ENCODE measurements around the gene CABP4. TPM values are rescaled to one million over a fixed set of nuclear protein-coding genes. Genes with fewer than 3 reads are reported as not detected.

CABP4 gene
- total RNA-seq, 1 donor from 2014 or later = 0.17 TPM

DNA sequence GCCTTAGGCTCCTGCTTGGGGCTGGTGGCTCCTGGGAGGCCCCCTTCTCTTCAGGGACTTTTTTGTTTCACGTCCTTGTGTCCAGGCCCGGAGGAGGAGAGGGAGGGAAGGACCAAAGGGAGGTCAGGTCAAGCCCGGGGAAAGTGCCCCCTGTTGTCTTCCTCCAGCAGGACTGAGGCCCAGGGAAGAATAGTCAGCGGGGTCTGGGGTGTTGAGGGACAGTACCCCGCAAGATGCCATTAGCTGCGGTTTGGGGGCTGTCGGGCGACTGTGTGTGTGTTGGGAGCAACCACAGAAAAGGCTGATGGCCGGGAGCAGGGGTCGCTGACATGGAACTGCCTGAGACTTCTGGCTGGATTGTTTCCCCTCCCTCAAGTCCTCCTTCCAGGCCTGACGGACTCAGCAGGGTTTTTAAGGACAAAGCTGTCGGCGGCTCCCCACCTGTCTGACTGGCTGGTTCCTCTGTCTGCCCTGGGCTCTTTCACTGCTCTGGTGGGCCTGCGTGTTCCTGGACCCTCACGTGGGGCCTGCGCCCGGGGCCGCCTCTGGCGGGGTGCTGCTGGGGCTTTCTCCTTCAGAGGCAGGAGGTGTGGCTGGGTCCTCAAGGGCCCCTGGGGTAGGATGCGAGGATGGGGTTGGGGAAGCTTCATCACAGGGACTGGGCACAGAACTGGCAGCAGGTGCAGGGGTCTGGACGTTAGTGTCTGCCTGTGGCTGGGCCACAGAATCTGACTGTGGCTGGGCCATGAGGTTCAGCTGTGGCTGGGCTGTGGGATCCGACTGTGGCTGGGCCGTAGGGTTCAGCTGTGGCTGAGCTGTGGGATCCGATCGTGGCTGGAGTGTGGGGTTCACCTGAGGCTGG lies 4.1 kb upstream of the CABP4 start:
- H3K36me3 ChIP-seq (ENCODE audit: control insufficient read depth, insufficient read depth, low read length) = no peaks in the 10 kb centered on the region
- H3K4me3 ChIP-seq (ENCODE audit: low read depth, low read length) = no peak overlapping the region
- TF ChIP-seq, protein P1, sequence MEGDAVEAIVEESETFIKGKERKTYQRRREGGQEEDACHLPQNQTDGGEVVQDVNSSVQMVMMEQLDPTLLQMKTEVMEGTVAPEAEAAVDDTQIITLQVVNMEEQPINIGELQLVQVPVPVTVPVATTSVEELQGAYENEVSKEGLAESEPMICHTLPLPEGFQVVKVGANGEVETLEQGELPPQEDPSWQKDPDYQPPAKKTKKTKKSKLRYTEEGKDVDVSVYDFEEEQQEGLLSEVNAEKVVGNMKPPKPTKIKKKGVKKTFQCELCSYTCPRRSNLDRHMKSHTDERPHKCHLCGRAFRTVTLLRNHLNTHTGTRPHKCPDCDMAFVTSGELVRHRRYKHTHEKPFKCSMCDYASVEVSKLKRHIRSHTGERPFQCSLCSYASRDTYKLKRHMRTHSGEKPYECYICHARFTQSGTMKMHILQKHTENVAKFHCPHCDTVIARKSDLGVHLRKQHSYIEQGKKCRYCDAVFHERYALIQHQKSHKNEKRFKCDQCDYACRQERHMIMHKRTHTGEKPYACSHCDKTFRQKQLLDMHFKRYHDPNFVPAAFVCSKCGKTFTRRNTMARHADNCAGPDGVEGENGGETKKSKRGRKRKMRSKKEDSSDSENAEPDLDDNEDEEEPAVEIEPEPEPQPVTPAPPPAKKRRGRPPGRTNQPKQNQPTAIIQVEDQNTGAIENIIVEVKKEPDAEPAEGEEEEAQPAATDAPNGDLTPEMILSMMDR (IDR thresholded peaks at IDR 0.05; ENCODE audit: insufficient read depth, low read length, poor library complexity, severe bottlenecking) = no peak
- no peak for DNase-seq (ENCODE audit: low read depth)
- peaks cover 3% of the 10 kb centered on the region for H3K27me3 ChIP-seq (ENCODE audit: control insufficient read depth, insufficient read depth, low read length)

DNA sequence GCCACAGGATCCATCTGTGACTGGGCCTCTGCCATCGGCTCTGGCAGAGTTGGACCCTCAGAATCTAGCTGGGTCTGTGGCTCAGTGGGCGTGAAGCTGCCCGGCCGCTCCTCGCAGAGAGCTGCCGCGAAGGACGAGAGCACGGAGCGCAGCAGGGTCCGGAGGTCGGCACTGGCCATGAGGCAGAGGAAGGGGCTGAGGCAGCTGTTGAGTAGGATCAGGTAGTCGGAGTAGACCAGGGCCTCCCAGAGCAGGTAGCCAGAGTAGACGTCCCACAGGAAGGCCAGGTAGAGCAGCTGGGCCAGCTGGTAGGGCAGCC lies 3.5 kb upstream of the CABP4 start:
- no peak for DNase-seq (ENCODE audit: low read depth)
- Histone ChIP-seq H3K27me3 (ENCODE audit: control insufficient read depth, insufficient read depth, low read length) (peaks cover 4% of the 10 kb centered on the region), H3K36me3 (ENCODE audit: control insufficient read depth, insufficient read depth, low read length) (no peaks in the 10 kb centered on the region), H3K4me3 (ENCODE audit: low read depth, low read length) (no peak overlapping the region)
- TF ChIP-seq, protein P1 (IDR thresholded peaks at IDR 0.05; ENCODE audit: insufficient read depth, low read length, poor library complexity, severe bottlenecking) = no peak

- no peak within 1 kb of the TSS for H3K4me3 ChIP-seq (ENCODE audit: low read depth, low read length)
- no peak for DNase-seq (ENCODE audit: low read depth)
- no peaks in the 10 kb centered on the region for H3K36me3 ChIP-seq (ENCODE audit: control insufficient read depth, insufficient read depth, low read length)
- TF ChIP-seq, protein P1 (IDR thresholded peaks at IDR 0.05; ENCODE audit: insufficient read depth, low read length, poor library complexity, severe bottlenecking) = no peak
- H3K27me3 ChIP-seq (ENCODE audit: control insufficient read depth, insufficient read depth, low read length) = peaks cover 4% of the 10 kb centered on the region
These were observed 2.8 kb upstream of the CABP4 start, which contains the start of gene GPR152 for GRCh38 chr11:67452141-67452952. Gene GPR152, minus strand, starts transcription at chr11:67452729. Its CDS starts 5 bp downstream, at chr11:67452724.

GRCh38 chr11:67453816-67454732 lies 1.1 kb upstream of the CABP4 start:
- TF ChIP-seq, protein P1 (IDR thresholded peaks at IDR 0.05; ENCODE audit: insufficient read depth, low read length, poor library complexity, severe bottlenecking) = no peak
- Histone ChIP-seq H3K36me3 (ENCODE audit: control insufficient read depth, insufficient read depth, low read length) (no peaks in the 10 kb centered on the region), H3K27me3 (ENCODE audit: control insufficient read depth, insufficient read depth, low read length) (peaks cover 4% of the 10 kb centered on the region)

DNA sequence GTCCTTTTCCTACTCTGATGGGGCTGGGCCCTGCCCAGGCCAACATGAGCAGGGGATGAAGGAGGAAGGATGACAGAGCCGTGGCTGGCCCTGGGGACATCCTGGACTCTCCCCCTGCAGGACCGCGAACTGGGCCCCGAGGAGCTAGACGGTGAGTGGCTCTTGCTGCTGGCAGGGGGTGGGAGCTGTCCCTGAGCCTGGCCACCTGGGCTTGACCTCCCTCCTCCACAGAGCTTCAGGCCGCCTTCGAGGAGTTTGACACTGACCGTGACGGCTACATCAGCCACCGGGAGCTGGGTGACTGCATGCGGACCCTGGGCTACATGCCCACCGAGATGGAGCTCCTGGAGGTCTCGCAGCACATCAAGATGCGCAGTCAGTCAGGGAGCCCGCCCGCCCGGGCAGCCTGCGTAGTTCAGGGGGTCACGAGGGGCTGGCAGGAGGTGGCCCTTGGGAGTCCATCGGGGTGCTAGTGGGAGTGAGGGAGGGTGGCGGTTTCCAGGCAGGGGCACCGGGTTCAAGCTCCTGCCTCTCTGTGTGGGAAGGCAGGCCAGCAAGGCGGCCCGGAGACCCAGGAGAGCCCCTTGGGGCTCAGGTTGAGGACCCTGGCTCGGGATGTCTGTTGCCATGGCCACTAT lies 1.0 kb downstream of the CABP4 start:
- H3K27me3 ChIP-seq (ENCODE audit: control insufficient read depth, insufficient read depth, low read length) = peaks cover 4% of the 10 kb centered on the region
- TF ChIP-seq, protein P1 (IDR thresholded peaks at IDR 0.05; ENCODE audit: insufficient read depth, low read length, poor library complexity, severe bottlenecking) = no peak
- no peak overlapping the region for H3K4me3 ChIP-seq (ENCODE audit: low read depth, low read length)
- no peaks in the 10 kb centered on the region for H3K36me3 ChIP-seq (ENCODE audit: control insufficient read depth, insufficient read depth, low read length)
- no peak for DNase-seq (ENCODE audit: low read depth)

More at GRCh38 chr11:67453816-67454732, 1.1 kb upstream of the CABP4 start:
- no peak overlapping the region for H3K4me3 ChIP-seq (ENCODE audit: low read depth, low read length)
- no peak for DNase-seq (ENCODE audit: low read depth)

Data from kidney epithelial cell (primary cell).